IMR-90 (cell line): ENCODE results near the gene NTM. TPM values are rescaled to one million over a fixed set of nuclear protein-coding genes. Genes with fewer than 3 reads are reported as not detected.

ENCODE experiments used
- ATAC-seq: fragments of 200-7000 bp; cut with Tn5 transposase; 2 replicates; pipeline ENCODE4 v1.9.1; 2020; ENCODE audit warnings: low read depth, mild to moderate bottlenecking, moderate library complexity
- BruUV-seq: library from RNA; stranded (reverse); fragments of 400-500 nt; replicated peaks from 2 replicates; lab custom pipeline; 2021; lab: Mats Ljungman, UMichigan
- CTCF ChIA-PET: fragments of 300-600 bp; formaldehyde crosslinking; extraction: SDS; loops from one replicate; lab custom pipeline; 2021; ENCODE audit warnings: antibody characterized with exemption; lab: Yijun Ruan, JAX
- POLR2A ChIA-PET: fragments of 300-600 bp; sonication (Branson Sonifier 250); formaldehyde crosslinking; loops from one replicate; lab custom pipeline; 2022; ENCODE audit warnings: antibody characterized with exemption; ENCODE audit not compliant: unreplicated experiment; lab: Charles Lee
- DNase-seq: peaks from one replicate; pipeline ENCODE4 v3.0.0; 2013
- H2AFZ ChIP-seq: replicated peaks from 2 replicates; pipeline ENCODE3; 2013; ENCODE audit warnings: low read length, mild to moderate bottlenecking; ENCODE audit not compliant: poor library complexity
- H2AK5ac ChIP-seq: 2 replicates; pipeline ENCODE4 v1.6.1; 2013; ENCODE audit warnings: low read depth, low read length, inconsistent platforms
- H2AK9ac ChIP-seq: replicated peaks from 2 replicates; pipeline ENCODE3; 2013; ENCODE audit warnings: mild to moderate bottlenecking, low read depth, low read length, moderate library complexity; ENCODE audit not compliant: poor library complexity
- H2BK120ac ChIP-seq: 2 replicates; pipeline ENCODE4 v1.6.1; 2013; ENCODE audit warnings: low read depth, low read length, inconsistent platforms
- H2BK15ac ChIP-seq: 3 replicates; pipeline ENCODE4 v1.6.1; 2013; ENCODE audit warnings: low read depth, low read length, inconsistent platforms
- H2BK20ac ChIP-seq: 2 replicates; pipeline ENCODE4 v1.6.1; 2013; ENCODE audit warnings: low read depth, mild to moderate bottlenecking, inconsistent platforms, low read length, moderate library complexity
- H2BK5ac ChIP-seq: 2 replicates; pipeline ENCODE4 v1.6.1; 2013; ENCODE audit warnings: mild to moderate bottlenecking, low read depth, low read length, inconsistent platforms; ENCODE audit not compliant: poor library complexity, severe bottlenecking
- H3K14ac ChIP-seq: replicated peaks from 2 replicates; pipeline ENCODE4 v1.6.1; 2013; ENCODE audit warnings: low read depth, low read length, inconsistent platforms
- H3K18ac ChIP-seq: 2 replicates; pipeline ENCODE4 v1.6.1; 2013; ENCODE audit warnings: low read depth, low read length, control low read depth
- H3K23ac ChIP-seq: 2 replicates; pipeline ENCODE4 v1.6.1; 2013; ENCODE audit warnings: low read depth, low read length, inconsistent platforms
- H3K27ac ChIP-seq: 2 replicates; pipeline ENCODE4 v1.5.1; 2013; ENCODE audit warnings: mild to moderate bottlenecking, control low read depth, low read length; ENCODE audit not compliant: insufficient read depth
- H3K27me3 ChIP-seq: 2 replicates; pipeline ENCODE4 v1.6.1; 2013; ENCODE audit warnings: low read length; ENCODE audit not compliant: control insufficient read depth, insufficient read depth
- H3K36me3 ChIP-seq: 2 replicates; pipeline ENCODE4 v1.6.1; 2013; ENCODE audit warnings: low read length, mixed read lengths; ENCODE audit not compliant: control insufficient read depth, insufficient read depth
- H3K4ac ChIP-seq: 2 replicates; pipeline ENCODE4 v1.6.1; 2013; ENCODE audit warnings: low read depth, low read length, inconsistent platforms
- H3K4me1 ChIP-seq: 2 replicates; pipeline ENCODE4 v1.6.1; 2013; ENCODE audit warnings: low read length, mixed read lengths; ENCODE audit not compliant: control insufficient read depth, insufficient read depth
- H3K4me2 ChIP-seq: 2 replicates; pipeline ENCODE4 v1.6.1; 2013; ENCODE audit warnings: low read depth, mild to moderate bottlenecking, control low read depth, low read length, moderate library complexity
- H3K4me3 ChIP-seq: 2 replicates; pipeline ENCODE4 v1.5.1; 2013; ENCODE audit warnings: low read depth, mild to moderate bottlenecking, control low read depth, low read length, moderate library complexity; ENCODE audit not compliant: insufficient read depth
- H3K56ac ChIP-seq: 2 replicates; pipeline ENCODE4 v1.6.1; 2013; ENCODE audit warnings: low read length, inconsistent platforms; ENCODE audit not compliant: insufficient read depth; ENCODE audit errors: extremely low read depth
- H3K79me1 ChIP-seq, 2 experiments: 2 replicates each; pipeline ENCODE4 v1.6.1; 2013; ENCODE audit warnings: low read length in 2 of 2, inconsistent platforms in 1 of 2, low read depth in 1 of 2
- H3K9ac ChIP-seq: 2 replicates; pipeline ENCODE4 v1.6.1; 2013; ENCODE audit warnings: low read depth, low read length, control low read depth
- H3K9me1 ChIP-seq: 2 replicates; pipeline ENCODE4 v1.6.1; 2013; ENCODE audit warnings: low read length, inconsistent platforms; ENCODE audit not compliant: insufficient read depth
- H3K9me3 ChIP-seq: 2 replicates; pipeline ENCODE4 v1.6.1; 2013; ENCODE audit warnings: low read length; ENCODE audit not compliant: control insufficient read depth, insufficient read depth
- H4K20me1 ChIP-seq: 2 replicates; pipeline ENCODE4 v1.6.1; 2013; ENCODE audit warnings: low read length, inconsistent platforms; ENCODE audit not compliant: insufficient read depth
- H4K5ac ChIP-seq: 2 replicates; pipeline ENCODE4 v1.6.1; 2013; ENCODE audit warnings: mild to moderate bottlenecking, low read depth, low read length, control low read depth
- H4K8ac ChIP-seq, 2 experiments: 2 replicates each; pipeline ENCODE4 v1.6.1; 2013; ENCODE audit warnings: low read depth in 2 of 2, low read length in 2 of 2, control low read depth in 1 of 2, inconsistent platforms in 1 of 2
- H4K91ac ChIP-seq: 2 replicates; pipeline ENCODE4 v1.6.1; 2013; ENCODE audit warnings: low read depth, low read length, inconsistent platforms; ENCODE audit not compliant: insufficient read depth
- BHLHE40 ChIP-seq: fragments of 150-350 bp; IDR thresholded peaks from 2 replicates; pipeline ENCODE4 v1.6.1; 2016; ENCODE audit warnings: mild to moderate bottlenecking, low read depth, low read length
- CEBPB ChIP-seq: IDR thresholded peaks from 2 replicates; pipeline ENCODE4 v1.6.1; 2012; ENCODE audit warnings: low read depth, low read length, improper control_type of control experiment
- CHD1 ChIP-seq: IDR thresholded peaks from 2 replicates; pipeline ENCODE4 v1.6.1; 2012; ENCODE audit warnings: low read depth, low read length, improper control_type of control experiment
- CTCF ChIP-seq: conservative IDR thresholded peaks from 2 replicates; pipeline ENCODE4 v1.5.1; 2012; ENCODE audit warnings: mild to moderate bottlenecking, low read depth, low read length, improper control_type of control experiment
- ELK1 ChIP-seq: fragments of 150-350 bp; IDR thresholded peaks from 2 replicates; pipeline ENCODE4 v1.6.1; 2016; ENCODE audit warnings: low read depth, mild to moderate bottlenecking, low read length, moderate library complexity, borderline replicate concordance
- FOS ChIP-seq: fragments of 150-350 bp; IDR thresholded peaks from 2 replicates; pipeline ENCODE4 v1.6.1; 2016; ENCODE audit warnings: low read depth, low read length
- MAFK ChIP-seq: IDR thresholded peaks from 2 replicates; pipeline ENCODE4 v1.6.1; 2012; ENCODE audit warnings: low read depth, low read length, improper control_type of control experiment
- MAZ ChIP-seq: IDR thresholded peaks from 2 replicates; pipeline ENCODE4 v1.6.1; 2012; ENCODE audit warnings: low read depth, mild to moderate bottlenecking, low read length, improper control_type of control experiment, moderate library complexity, borderline replicate concordance
- MXI1 ChIP-seq: IDR thresholded peaks from 2 replicates; pipeline ENCODE4 v1.6.1; 2012; ENCODE audit warnings: low read depth, mild to moderate bottlenecking, low read length, moderate library complexity, borderline replicate concordance
- NFE2L2 ChIP-seq: fragments of 150-350 bp; IDR thresholded peaks from 2 replicates; pipeline ENCODE4 v1.6.1; 2016; ENCODE audit warnings: low read depth, mild to moderate bottlenecking, low read length
- RAD21 ChIP-seq: IDR thresholded peaks from 2 replicates; pipeline ENCODE4 v1.6.1; 2012; ENCODE audit warnings: low read length, improper control_type of control experiment
- RCOR1 ChIP-seq: IDR thresholded peaks from 2 replicates; pipeline ENCODE4 v1.6.1; 2012; ENCODE audit warnings: mild to moderate bottlenecking, low read length, improper control_type of control experiment; ENCODE audit not compliant: insufficient replicate concordance
- RFX5 ChIP-seq: IDR thresholded peaks from 2 replicates; pipeline ENCODE4 v1.8.0; 2012; ENCODE audit warnings: low read depth, mild to moderate bottlenecking, low read length, moderate library complexity
- SMC3 ChIP-seq: fragments of 150-350 bp; IDR thresholded peaks from 2 replicates; pipeline ENCODE4 v1.6.1; 2016; ENCODE audit warnings: low read depth, mild to moderate bottlenecking, antibody characterized with exemption, low read length, moderate library complexity
- USF2 ChIP-seq: fragments of 150-350 bp; IDR thresholded peaks from 2 replicates; pipeline ENCODE4 v1.6.1; 2017; ENCODE audit warnings: mild to moderate bottlenecking, antibody characterized with exemption, low read length, low read depth
- WGBS, 2 experiments: methylation state at CpG; one replicate each; pipeline versions ENCODE4 v1.1.5 to v1.1.7; 2013; ENCODE audit warnings: missing lambda C conversion rate in 2 of 2; ENCODE audit not compliant: insufficient read length in 1 of 2; ENCODE audit errors: extremely low coverage in 2 of 2; 5-methylcytosine and 5-hydroxymethylcytosine counted together
- dilution Hi-C: fragments of 300-500 bp; cut with HindIII; formaldehyde crosslinking; loops from one replicate; pipeline ENCODE4 v1.14.3; 2018; ENCODE audit warnings: low sequenced_read_pairs; ENCODE audit not compliant: unreplicated experiment
- in situ Hi-C: fragments of 300-500 bp; cut with MboI; formaldehyde crosslinking; loops from 3 replicates; pipeline ENCODE4 v1.14.3; 2019; ENCODE audit warnings: low sequenced_read_pairs, inconsistent platforms, mixed read lengths
- intact Hi-C: fragments of 100-400 bp; cut with micrococcal nuclease; formaldehyde crosslinking; loops from 2 replicates; pipeline ENCODE4 v1.10.0; 2022
- polyA plus RNA-seq, 3 experiments: library from polyadenylated mRNA; depleted of rRNA; stranded (reverse); fragments of >200 nt; gene quantifications; 2 replicates each; pipeline ENCODE4 v1.2.3, GENCODE V29; 2012; ENCODE audit warnings: low replicate concordance in 1 of 3
- total RNA-seq: library from RNA; depleted of rRNA; stranded (reverse); fragments of >200 nt; gene quantifications from 2 replicates; pipeline ENCODE4 v1.2.3, GENCODE V29; 2012

Gene NTM
- total and polyA plus RNA-seq, 2 of the 4 experiments (the other 2 are of a cell fraction) = 19.5 to 25.5 TPM

GRCh38 chr11:131540676-131541075 is 170.3 kb downstream of the NTM start:
- WGBS, 2 experiments = no CpG with 5 or more reads among the region's 3 CpGs
- Histone ChIP-seq H3K36me3 (no peaks in the 10 kb centered on the region), H2BK5ac (no peak overlapping the region), H2BK15ac (no peak overlapping the region), H3K4me2 (no peak overlapping the region), H2BK120ac (no peak overlapping the region), H3K56ac (no peak overlapping the region), H4K20me1 (no peaks in the 10 kb centered on the region), H3K9me1 (no peaks in the 10 kb centered on the region), H2AFZ (no peak overlapping the region), H3K9me3 (no peaks in the 10 kb centered on the region), H2AK9ac (no peak overlapping the region), H3K27ac (no peak overlapping the region), H4K91ac (no peak overlapping the region), H4K5ac (no peak overlapping the region), H3K18ac (no peak overlapping the region), H3K4me1 (no peaks in the 10 kb centered on the region), H3K79me1 (no peaks in the 10 kb centered on the region), H2AK5ac (no peak overlapping the region), H2BK20ac (no peak overlapping the region), H3K4ac (no peak overlapping the region), H3K14ac (no peak overlapping the region), H4K8ac (no peak overlapping the region), H3K23ac (no peak overlapping the region), H3K4me3 (no peak overlapping the region), H3K9ac (no peak overlapping the region), H3K27me3 (no peaks in the 10 kb centered on the region)
- ChIA-PET POLR2A (no interaction called here), CTCF (no interaction called here)
- BruUV-seq = no TSS peak
- TF ChIP-seq MAZ (no peak), CTCF (no peak), RAD21 (no peak), CHD1 (no peak), NFE2L2 (no peak), MAFK (no peak), MXI1 (no peak), RFX5 (no peak), BHLHE40 (no peak), ELK1 (no peak), RCOR1 (no peak), USF2 (no peak), CEBPB (no peak), SMC3 (no peak), FOS (no peak)
- intact Hi-C loops (no loop called here), dilution Hi-C loops (no loop called here), in situ Hi-C loops (no loop called here)
- DNase-seq (no peak), ATAC-seq (no peak)
